ENCODE data around the gene DDIT3. TPM values are rescaled to one million over a fixed set of nuclear protein-coding genes. Genes with fewer than 3 reads are reported as not detected.

Gene DDIT3
- total and polyA plus RNA-seq, 2 of the 4 experiments (the other 2 are of a cell fraction), result 19.4 to 54.4 TPM

- POLR2A ChIA-PET (ENCODE audit: unreplicated experiment), result no interaction called here
- DNase-seq, result no peak
These were observed 30.2 kb downstream of the DDIT3 start for GRCh38 chr12:57490126-57490525.

More at GRCh38 chr12:57490126-57490525, 30.2 kb downstream of the DDIT3 start:
- Histone ChIP-seq H2AFZ (replicated peaks; ENCODE audit: low read length, poor library complexity) (no peak overlapping the region), H3K18ac (ENCODE audit: low read depth, low read length) (no peak overlapping the region), H3K4me3 (ENCODE audit: insufficient read depth, low read depth, low read length) (no peak overlapping the region), H4K91ac (ENCODE audit: insufficient read depth, low read depth, low read length) (no peak overlapping the region), H3K27ac (ENCODE audit: insufficient read depth, low read length) (no peak overlapping the region), H3K14ac (replicated peaks; ENCODE audit: low read depth, low read length) (no peak overlapping the region), H2BK15ac (ENCODE audit: low read depth, low read length) (no peak overlapping the region), H3K4ac (ENCODE audit: low read depth, low read length) (no peak overlapping the region), H3K9me3 (ENCODE audit: control insufficient read depth, insufficient read depth, low read length) (no peaks in the 10 kb centered on the region), H2AK5ac (ENCODE audit: low read depth, low read length) (no peak overlapping the region), H4K8ac (ENCODE audit: low read depth in 2 of 2, low read length in 2 of 2) (no peak overlapping the region), H3K4me1 (ENCODE audit: control insufficient read depth, insufficient read depth, low read length) (peaks cover 6% of the 10 kb centered on the region), H4K5ac (ENCODE audit: low read depth, low read length) (no peak overlapping the region), H2BK5ac (ENCODE audit: low read depth, low read length, poor library complexity, severe bottlenecking) (no peak overlapping the region), H3K79me1 (ENCODE audit: low read depth in 1 of 2, low read length in 2 of 2) (peaks cover 33 to 51% of the 10 kb centered on the region in 2 experiments), H3K9ac (ENCODE audit: low read depth, low read length) (no peak overlapping the region), H3K4me2 (ENCODE audit: low read depth, low read length) (no peak overlapping the region), H3K27me3 (ENCODE audit: control insufficient read depth, insufficient read depth, low read length) (no peaks in the 10 kb centered on the region), H3K36me3 (ENCODE audit: control insufficient read depth, insufficient read depth, low read length) (peaks cover 31% of the 10 kb centered on the region), H2BK20ac (ENCODE audit: low read depth, low read length) (no peak overlapping the region), H2BK120ac (ENCODE audit: low read depth, low read length) (no peak overlapping the region), H3K23ac (ENCODE audit: low read depth, low read length) (no peak overlapping the region), H3K9me1 (ENCODE audit: insufficient read depth, low read length) (peaks cover 15% of the 10 kb centered on the region), H3K56ac (ENCODE audit: extremely low read depth, insufficient read depth, low read length) (no peak overlapping the region), H2AK9ac (replicated peaks; ENCODE audit: low read depth, low read length, poor library complexity) (no peak overlapping the region), H4K20me1 (ENCODE audit: insufficient read depth, low read length) (peaks cover 23% of the 10 kb centered on the region; the same call in 1 of the 2 replicates)
- intact Hi-C loops (cut with micrococcal nuclease), result no loop called here
- no TSS peak for BruUV-seq (replicated peaks)
- TF ChIP-seq RCOR1 (IDR thresholded peaks at IDR 0.05; ENCODE audit: insufficient replicate concordance, low read length), result no peak
- no peak for TF ChIP-seq CTCF (conservative IDR thresholded peaks at IDR 0.05; ENCODE audit: low read depth, low read length)
- no peak for TF ChIP-seq ELK1 (IDR thresholded peaks at IDR 0.05; ENCODE audit: borderline replicate concordance, low read depth, low read length)
- TF ChIP-seq CEBPB (IDR thresholded peaks at IDR 0.05; ENCODE audit: low read depth, low read length), result no peak
- no peak for ATAC-seq (ENCODE audit: low read depth)
- WGBS, 2 experiments (ENCODE audit: extremely low coverage in 2 of 2, insufficient read length in 1 of 2), result 86% methylated on average over 1 of the region's 4 CpGs; no CpG with 5 or more reads in 1 of the 2 experiments
- CTCF ChIA-PET, result no interaction called here
- in situ Hi-C loops (cut with MboI; ENCODE audit: low sequenced_read_pairs), result no loop called here
- dilution Hi-C loops (cut with HindIII; ENCODE audit: low sequenced_read_pairs, unreplicated experiment), result no loop called here

Data from IMR-90 (cell line).